ENCODE results near the gene FEN1.

Gene FEN1

DNA sequence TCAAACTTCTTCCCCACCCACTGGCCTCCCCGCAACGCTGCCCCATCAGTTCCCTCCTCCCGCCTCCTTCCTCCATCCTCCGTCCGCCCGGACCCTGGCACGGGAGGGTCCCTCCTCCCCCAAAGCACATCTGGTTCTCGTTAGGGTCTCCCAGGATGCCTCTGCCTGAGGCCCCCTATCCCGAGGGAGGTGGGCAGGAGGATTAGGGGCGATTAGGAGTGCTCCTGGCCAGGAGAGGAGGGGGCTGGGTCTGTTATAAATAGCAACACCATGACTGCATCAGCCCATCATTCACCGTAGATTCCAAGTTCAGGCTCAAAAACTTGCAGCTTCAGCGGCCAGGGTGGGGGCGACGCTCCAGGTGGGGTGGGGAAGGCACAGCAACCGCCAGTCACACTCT is 29.9 kb upstream of the FEN1 start:
- in situ Hi-C loops (cut with HindIII; ENCODE audit: low pct_unique_long_range_greater_than_20kb, low sequenced_read_pairs), result no loop called here
- no peak for TF ChIP-seq JUND (IDR thresholded peaks at IDR 0.05; ENCODE audit: low read depth)
- no peak for DNase-seq (ENCODE audit: low read depth in 1 of 2, low spot score in 1 of 2)

DNA sequence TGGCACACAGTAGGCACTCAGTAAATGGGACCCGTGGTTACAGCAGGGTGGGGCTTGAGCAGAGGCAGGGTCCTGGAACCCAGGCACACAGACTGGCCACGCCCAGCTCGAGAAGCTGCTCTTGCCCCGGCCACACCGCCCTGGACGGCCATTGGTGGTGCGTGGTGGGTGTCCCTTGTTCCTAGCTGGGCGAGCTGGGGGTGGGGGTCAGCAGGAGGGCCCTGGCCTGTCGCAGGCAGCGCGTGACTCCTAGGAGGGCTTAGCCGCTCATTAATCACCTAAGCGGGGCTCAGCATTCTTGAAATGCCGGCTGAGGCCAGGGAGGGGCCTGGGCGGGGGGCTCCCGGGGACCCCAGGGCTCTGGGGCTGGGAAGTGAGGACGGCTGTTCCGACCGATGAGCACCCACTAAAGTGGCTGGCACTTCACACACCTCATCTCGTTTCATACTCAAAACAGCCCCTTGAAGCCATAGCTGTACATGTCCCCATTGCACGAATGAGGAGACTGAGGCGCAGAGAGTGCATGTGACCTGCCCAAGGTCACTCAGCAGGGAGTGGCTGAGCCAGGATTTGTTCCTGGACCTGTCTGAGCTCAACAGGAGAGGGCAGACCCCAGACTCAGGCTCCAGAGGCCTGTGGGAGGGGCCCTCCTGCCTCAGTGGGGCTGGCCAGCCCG is 28.6 kb upstream of the FEN1 start:
- in situ Hi-C loops (cut with HindIII; ENCODE audit: low pct_unique_long_range_greater_than_20kb, low sequenced_read_pairs), result no loop called here
- no peak for TF ChIP-seq JUND (IDR thresholded peaks at IDR 0.05; ENCODE audit: low read depth)
- no peak for DNase-seq (ENCODE audit: low read depth in 1 of 2, low spot score in 1 of 2)

DNA sequence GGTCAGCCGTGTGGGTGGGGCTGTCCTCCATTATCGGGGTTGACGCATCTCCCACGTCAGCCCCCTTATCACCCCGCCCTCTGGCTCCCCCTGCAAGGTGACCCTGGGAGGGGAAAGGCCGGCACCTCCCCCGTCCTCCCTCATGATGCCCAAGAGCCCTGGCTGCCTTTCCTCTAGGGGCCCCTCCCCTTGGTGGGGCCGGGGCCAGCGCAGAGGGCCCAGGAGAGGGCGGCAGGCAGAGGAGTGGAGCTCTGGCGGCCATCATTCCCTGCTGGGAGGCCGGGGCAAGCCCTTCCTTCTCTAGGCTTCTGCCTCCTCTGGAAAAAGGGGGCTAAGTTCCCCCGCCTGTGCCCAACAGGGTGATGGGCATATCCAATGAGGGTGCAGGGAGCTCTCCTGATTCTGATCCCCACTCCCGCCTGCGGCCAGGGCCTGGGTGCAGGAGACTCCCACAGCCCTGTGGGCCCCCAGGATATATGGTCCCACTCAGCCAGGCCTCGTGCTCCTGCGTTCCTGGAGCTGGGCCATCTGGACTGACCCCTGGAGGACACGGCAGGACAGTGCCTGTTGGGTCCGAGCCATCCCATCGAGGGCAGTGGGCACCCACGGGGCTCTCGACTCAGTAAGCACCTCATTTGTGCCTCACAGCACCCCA is 28.0 kb upstream of the FEN1 start:
- DNase-seq (ENCODE audit: low read depth in 1 of 2, low spot score in 1 of 2), result no peak

DNA sequence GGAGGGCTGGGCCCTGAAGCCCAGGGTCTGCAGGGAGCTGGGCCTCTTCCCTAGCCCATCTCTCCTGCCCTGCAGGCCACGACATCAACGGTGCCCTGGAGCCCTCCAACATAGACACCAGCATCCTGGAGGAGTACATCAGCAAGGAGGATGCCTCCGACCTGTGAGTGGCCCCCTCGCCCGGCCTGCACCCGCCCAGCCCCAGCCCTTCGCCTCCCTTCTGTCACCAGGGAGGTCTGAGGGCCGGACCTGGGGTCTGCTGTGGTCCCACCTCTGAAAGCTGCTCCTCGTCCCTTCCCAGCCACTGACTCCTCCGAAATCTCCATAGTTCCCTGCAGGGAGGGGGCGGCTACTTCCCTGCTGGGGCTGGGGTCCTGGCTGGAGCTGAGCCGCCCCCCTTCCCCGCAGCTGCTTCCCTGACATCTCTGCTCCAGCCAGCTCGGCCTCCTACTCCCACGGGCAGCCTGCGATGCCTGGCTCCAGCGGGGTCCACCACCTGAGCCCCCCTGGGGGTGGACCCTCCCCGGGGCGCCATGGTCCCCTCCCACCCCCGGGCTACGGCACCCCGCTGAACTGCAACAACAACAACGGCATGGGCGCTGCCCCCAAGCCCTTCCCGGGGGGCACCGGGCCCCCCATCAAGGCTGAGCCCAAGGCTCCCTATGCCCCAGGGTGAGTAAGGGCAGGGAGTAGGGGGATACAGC is 27.0 kb upstream of the FEN1 start:
- TF ChIP-seq JUND (IDR thresholded peaks at IDR 0.05; ENCODE audit: low read depth), result no peak
- in situ Hi-C loops (cut with HindIII; ENCODE audit: low pct_unique_long_range_greater_than_20kb, low sequenced_read_pairs), result no loop called here

More for the DNA sequence above, 28.0 kb upstream of the FEN1 start:
- TF ChIP-seq JUND (IDR thresholded peaks at IDR 0.05; ENCODE audit: low read depth), result no peak
- in situ Hi-C loops (cut with HindIII; ENCODE audit: low pct_unique_long_range_greater_than_20kb, low sequenced_read_pairs), result no loop called here

DNA sequence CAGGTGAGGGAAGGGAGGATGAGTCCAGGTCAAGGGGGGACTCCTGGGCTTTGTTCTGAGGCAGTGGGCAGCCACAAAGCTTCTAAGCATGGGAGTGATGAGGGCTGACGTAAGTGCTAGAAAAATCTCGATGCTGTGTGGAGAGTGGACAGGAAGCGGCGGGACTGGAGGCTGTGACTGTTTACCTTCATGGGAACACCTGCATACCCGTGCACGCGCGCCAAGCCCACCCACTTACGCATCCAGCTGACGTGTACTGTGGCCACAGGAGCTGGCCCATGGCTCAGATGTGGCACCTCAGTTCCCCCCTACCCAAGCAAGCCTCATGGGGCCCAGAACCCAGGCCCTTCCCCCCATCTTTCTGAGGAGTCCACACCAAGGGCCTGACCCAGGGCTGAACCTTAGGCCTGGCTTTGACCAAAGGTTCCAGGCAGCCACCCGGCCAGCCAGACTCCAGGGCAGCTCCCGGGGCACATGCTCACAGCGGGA is 26.3 kb upstream of the FEN1 start:
- TF ChIP-seq JUND (IDR thresholded peaks at IDR 0.05; ENCODE audit: low read depth), result no peak
- in situ Hi-C loops (cut with HindIII; ENCODE audit: low pct_unique_long_range_greater_than_20kb, low sequenced_read_pairs), result no loop called here
- DNase-seq (ENCODE audit: low read depth in 1 of 2, low spot score in 1 of 2), result no peak

More for the DNA sequence above, 27.0 kb upstream of the FEN1 start:
- no peak for DNase-seq (ENCODE audit: low read depth in 1 of 2, low spot score in 1 of 2)

DNA sequence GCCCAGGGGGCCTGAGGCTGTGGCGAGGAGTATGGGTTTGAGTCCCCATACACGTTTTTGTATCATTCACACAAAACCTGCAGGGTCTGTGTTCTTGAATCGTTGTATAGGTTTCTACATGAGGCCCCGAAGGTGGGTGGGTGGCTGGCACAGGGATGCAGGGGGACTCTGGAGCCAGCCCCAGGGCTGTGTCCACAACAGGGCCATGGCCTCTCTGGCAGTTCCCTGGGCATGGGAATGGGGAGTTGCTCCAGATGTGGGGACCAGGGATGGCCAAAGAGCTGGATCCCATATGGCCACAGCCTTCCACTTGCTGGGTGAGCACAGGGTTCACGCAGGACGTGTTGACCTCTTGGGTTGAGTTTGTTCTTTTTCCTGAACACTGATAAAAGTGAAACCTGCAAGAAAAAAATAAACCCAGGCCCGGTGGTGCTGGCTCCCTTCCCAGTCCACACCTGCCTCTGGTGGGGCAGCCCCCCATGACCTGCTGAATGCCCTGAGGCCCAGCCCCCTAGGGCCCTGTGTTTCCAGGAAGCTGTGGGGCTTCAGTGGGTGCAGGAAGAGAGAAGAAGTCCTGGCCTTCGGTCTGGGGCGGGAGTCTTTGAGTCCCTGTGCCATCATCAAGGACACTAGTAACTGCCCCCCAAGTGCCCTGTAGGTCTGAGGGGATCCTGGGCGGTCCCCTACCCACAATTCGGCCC is 24.2 kb upstream of the FEN1 start:
- TF ChIP-seq JUND (IDR thresholded peaks at IDR 0.05; ENCODE audit: low read depth), result no peak

DNA sequence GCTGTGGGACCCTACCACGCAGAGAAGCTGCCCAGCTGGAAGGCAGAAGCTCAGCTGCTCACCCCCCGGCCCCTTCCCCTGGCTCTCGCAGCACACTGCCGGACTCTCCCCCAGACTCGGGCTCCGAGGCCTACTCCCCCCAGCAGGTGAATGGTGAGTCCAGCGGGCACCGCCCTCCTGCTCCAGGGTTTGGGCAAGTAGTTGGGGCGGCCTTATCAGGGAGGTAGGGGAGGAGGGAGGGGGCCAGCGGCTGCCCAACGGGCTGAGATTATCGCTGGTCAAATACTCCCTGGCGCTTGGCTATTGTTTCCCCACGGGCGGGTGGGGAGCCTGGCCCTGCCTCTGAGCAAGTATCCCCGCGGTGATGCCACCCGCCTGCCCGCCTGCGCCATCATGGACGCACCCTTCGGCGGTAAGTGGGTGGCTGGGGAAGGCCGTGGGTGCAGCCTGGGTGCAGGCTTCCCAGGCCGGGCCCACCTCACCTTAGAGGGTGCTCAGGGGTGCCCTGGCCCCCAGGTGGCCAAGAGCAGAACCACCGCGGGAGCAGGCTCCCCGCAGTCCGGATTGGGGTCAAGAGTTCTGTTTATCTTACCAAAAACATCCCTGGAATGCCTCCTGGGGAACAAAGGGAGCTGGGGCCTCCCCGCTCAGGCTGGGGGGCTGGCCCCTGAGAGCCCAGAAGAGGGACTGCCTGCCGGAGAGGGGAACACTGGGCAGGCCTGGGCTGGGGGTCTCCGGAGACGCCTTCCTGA is 23.4 kb upstream of the FEN1 start:
- in situ Hi-C loops (cut with HindIII; ENCODE audit: low pct_unique_long_range_greater_than_20kb, low sequenced_read_pairs), result no loop called here
- no peak for TF ChIP-seq JUND (IDR thresholded peaks at IDR 0.05; ENCODE audit: low read depth)
- DNase-seq (ENCODE audit: low read depth in 1 of 2, low spot score in 1 of 2), result peak in 1 of 2 experiments; percentile 36

More for the DNA sequence above, 24.2 kb upstream of the FEN1 start:
- in situ Hi-C loops (cut with HindIII; ENCODE audit: low pct_unique_long_range_greater_than_20kb, low sequenced_read_pairs), result no loop called here
- DNase-seq (ENCODE audit: low read depth in 1 of 2, low spot score in 1 of 2), result no peak

DNA sequence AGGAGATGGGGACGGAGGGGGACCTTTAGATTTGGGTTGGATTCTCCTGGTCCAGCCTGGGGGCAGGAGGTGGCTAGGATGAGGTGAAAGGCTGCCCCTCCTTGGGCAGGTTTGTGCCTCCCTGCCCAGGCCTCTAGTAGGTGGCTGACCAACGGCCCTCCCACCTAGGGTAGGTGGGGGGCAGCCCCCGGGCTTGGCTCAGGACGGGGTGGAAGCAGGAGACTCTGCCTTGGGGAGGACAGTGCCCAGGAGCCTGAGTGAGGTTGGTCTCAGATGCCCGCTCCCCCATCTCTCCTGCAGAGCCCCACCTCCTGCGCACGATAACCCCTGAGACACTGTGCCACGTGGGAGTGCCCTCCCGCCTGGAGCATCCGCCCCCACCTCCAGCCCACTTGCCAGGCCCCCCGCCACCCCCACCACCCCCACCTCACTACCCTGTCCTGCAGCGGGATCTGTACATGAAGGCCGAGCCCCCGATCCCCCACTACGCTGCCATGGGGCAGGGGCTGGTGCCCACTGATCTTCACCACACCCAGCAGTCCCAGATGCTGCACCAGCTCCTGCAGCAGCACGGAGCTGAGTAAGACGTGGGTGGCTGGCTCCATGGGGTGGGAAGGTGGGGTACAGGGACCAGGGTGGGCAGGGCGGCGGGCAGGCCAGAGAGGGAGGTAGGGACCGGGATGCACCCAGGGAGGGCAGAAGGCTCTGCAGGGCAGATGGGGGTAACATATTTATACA is 22.6 kb upstream of the FEN1 start:
- in situ Hi-C loops (cut with HindIII; ENCODE audit: low pct_unique_long_range_greater_than_20kb, low sequenced_read_pairs), result no loop called here
- DNase-seq (ENCODE audit: low read depth in 1 of 2, low spot score in 1 of 2), result no peak
- TF ChIP-seq JUND (IDR thresholded peaks at IDR 0.05; ENCODE audit: low read depth), result no peak

DNA sequence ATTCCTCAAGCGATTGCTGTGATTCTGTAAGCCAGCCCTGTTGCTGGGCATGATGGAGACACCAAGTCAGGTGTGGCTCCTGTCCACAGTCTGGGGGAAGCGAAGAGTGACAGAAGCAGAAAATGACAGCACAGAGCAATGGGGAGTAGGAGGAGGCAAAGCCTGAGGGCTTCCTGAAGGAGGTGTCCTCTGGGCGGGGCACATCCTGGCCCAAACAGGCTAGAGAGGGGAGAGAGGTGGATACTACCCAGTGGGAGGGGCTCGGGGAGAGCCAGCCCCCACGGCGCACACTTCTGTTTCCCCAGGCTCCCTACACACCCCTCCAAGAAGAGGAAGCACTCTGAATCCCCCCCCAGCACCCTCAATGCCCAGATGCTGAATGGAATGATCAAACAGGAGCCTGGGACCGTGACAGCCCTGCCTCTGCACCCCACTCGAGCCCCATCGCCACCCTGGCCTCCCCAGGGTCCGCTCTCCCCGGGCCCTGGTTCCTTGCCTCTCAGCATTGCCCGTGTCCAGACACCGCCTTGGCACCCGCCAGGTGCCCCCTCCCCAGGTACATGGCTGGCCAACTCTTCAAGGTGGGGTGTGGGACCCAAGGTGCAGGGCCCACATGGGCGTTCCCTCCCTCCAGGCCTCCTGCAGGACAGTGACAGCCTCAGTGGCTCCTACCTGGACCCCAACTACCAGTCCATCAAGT is 21.4 kb upstream of the FEN1 start:
- TF ChIP-seq JUND (IDR thresholded peaks at IDR 0.05; ENCODE audit: low read depth), result no peak
- no peak for DNase-seq (ENCODE audit: low read depth in 1 of 2, low spot score in 1 of 2)
- in situ Hi-C loops (cut with HindIII; ENCODE audit: low pct_unique_long_range_greater_than_20kb, low sequenced_read_pairs), result no loop called here

DNA sequence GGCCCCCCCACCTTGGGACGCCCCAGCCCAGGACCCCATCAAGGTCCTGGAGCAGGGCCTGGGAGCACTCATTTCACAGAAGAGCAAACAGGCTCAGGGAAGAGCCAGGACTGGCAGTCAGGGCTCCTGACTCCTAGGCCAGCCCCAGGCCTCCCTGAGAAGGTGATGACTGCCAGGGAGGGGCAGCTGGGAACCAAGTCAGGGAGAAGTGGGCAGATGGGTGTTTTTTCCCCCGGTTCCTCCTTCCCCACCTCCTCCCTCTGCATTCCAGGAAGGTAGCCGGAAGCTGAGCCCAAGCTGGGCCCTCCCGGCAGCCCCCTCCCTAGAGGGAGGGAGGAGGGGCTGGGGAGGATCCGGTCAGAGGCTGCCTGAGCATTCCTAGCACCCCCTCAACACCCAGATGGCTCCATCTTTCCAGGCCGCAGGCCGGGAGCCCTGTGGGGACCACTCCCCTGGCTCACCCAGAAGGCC is 20.7 kb upstream of the FEN1 start:
- TF ChIP-seq JUND (IDR thresholded peaks at IDR 0.05; ENCODE audit: low read depth), result no peak
- DNase-seq (ENCODE audit: low read depth in 1 of 2, low spot score in 1 of 2), result no peak
- in situ Hi-C loops (cut with HindIII; ENCODE audit: low pct_unique_long_range_greater_than_20kb, low sequenced_read_pairs), result no loop called here

DNA sequence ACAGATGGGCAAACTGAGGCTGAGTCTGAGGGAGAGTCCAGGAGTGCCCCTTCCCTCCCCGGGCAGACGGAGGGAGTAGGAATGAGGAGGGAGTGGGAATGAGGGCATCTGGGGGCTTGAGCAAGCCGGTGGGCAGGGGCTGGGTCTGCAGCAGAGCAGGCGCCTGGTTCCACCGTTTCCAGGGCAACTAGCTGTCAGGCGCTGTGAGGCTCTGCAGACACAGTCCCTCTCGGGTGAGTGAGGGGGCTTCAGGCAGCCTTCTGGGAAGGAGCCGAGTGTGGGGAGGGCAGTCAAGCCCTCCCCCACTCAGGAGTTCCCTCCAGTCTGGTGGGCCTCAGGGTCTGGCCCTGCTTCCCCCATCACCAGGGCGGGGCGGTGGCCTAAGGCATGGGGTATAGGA is 19.4 kb upstream of the FEN1 start:
- no peak for DNase-seq (ENCODE audit: low read depth in 1 of 2, low spot score in 1 of 2)
- in situ Hi-C loops (cut with HindIII; ENCODE audit: low pct_unique_long_range_greater_than_20kb, low sequenced_read_pairs), result no loop called here
- TF ChIP-seq JUND (IDR thresholded peaks at IDR 0.05; ENCODE audit: low read depth), result no peak

Data from T47D (cell line).